Testis (tissue), 3 donors: ENCODE data around the gene CBX3. TPM values are rescaled to one million over a fixed set of nuclear protein-coding genes. Genes with fewer than 3 reads are reported as not detected.

ENCODE experiments used
- DNase-seq: peaks from one replicate; pipeline ENCODE4 v3.0.0-alpha.2; 2019
- H3K27ac ChIP-seq, 2 donors: fragments of 200-600 bp; sonication (generic); one replicate each; pipeline ENCODE4 v1.5.1; 2019
- H3K27me3 ChIP-seq: fragments of 200-600 bp; sonication (generic); one replicate; pipeline ENCODE4 v1.5.1; 2019
- H3K36me3 ChIP-seq: fragments of 200-600 bp; sonication (generic); one replicate; pipeline ENCODE4 v1.5.1; 2017; ENCODE audit warnings: low read depth; ENCODE audit errors: missing control alignments
- H3K4me1 ChIP-seq: fragments of 200-600 bp; sonication (generic); one replicate; pipeline ENCODE4 v1.5.1; 2019
- H3K4me3 ChIP-seq, 2 donors: fragments of 200-600 bp; sonication (generic); one replicate each; pipeline ENCODE4 v1.5.1; 2017 to 2019
- H3K9me3 ChIP-seq: fragments of 200-600 bp; sonication (generic); one replicate; pipeline ENCODE4 v1.5.1; 2017
- POLR2A ChIP-seq: fragments of 450-650 bp; IDR thresholded peaks from one replicate; pipeline ENCODE4 v1.6.1; 2017; ENCODE audit warnings: antibody characterized with exemption, mild to moderate bottlenecking, moderate library complexity
- WGBS, 2 donors: methylation state at CpG; one replicate each; pipeline ENCODE4 v1.1.5; 2018; 5-methylcytosine and 5-hydroxymethylcytosine counted together
- intact Hi-C: fragments of 100-400 bp; cut with DNase I; formaldehyde crosslinking; loops from one replicate; pipeline ENCODE4 v1.15.1; 2023; ENCODE audit warnings: low total_unique reads
- polyA plus RNA-seq: library from polyadenylated mRNA; stranded (reverse); fragments of 350-450 nt; fragmentation: Illumina TruSeq; extraction: RNeasy Lipid Tissue Mini Kit (QIAGEN cat#74804); gene quantifications from one replicate; pipeline ENCODE4 v1.2.3, GENCODE V29; 2014; ENCODE audit warnings: low read depth, low replicate concordance; ENCODE audit not compliant: insufficient read depth
- total RNA-seq, 2 donors: library from RNA; depleted of rRNA; stranded (reverse); fragments of >200 nt; gene quantifications; one replicate each; pipeline ENCODE4 v1.2.3, GENCODE V29; 2016
- TF ChIP-seq, protein P1 (sequence below), 3 experiments: fragments of 450-650 bp in 2 of 3; fragments of 200-600 bp in 1 of 3; sonication (generic) in 1 of 3; IDR thresholded peaks; one replicate each; pipeline ENCODE4 v1.5.1; 2016 to 2019; ENCODE audit warnings: antibody characterized with exemption in 3 of 3, mild to moderate bottlenecking in 2 of 3, moderate library complexity in 1 of 3

The CBX3 gene
- total and polyA plus RNA-seq, 3 donors from 2014 or later = 95.7 to 137 (median 116) TPM

GRCh38 chr7:26178272-26178960 is 23.1 kb upstream of the CBX3 start:
- 87% methylated on average over 7 of the region's 7 CpGs for WGBS, 2 donors
- peaks cover 9% of the 10 kb centered on the region for H3K4me1 ChIP-seq
- H3K27me3 ChIP-seq = no peaks in the 10 kb centered on the region
- intact Hi-C loops = no loop called here
- TF ChIP-seq, protein P1, sequence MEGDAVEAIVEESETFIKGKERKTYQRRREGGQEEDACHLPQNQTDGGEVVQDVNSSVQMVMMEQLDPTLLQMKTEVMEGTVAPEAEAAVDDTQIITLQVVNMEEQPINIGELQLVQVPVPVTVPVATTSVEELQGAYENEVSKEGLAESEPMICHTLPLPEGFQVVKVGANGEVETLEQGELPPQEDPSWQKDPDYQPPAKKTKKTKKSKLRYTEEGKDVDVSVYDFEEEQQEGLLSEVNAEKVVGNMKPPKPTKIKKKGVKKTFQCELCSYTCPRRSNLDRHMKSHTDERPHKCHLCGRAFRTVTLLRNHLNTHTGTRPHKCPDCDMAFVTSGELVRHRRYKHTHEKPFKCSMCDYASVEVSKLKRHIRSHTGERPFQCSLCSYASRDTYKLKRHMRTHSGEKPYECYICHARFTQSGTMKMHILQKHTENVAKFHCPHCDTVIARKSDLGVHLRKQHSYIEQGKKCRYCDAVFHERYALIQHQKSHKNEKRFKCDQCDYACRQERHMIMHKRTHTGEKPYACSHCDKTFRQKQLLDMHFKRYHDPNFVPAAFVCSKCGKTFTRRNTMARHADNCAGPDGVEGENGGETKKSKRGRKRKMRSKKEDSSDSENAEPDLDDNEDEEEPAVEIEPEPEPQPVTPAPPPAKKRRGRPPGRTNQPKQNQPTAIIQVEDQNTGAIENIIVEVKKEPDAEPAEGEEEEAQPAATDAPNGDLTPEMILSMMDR (IDR thresholded peaks at IDR 0.05) = no peak
- TF ChIP-seq POLR2A = no peak
- H3K9me3 ChIP-seq = no peaks in the 10 kb centered on the region
- no peak for DNase-seq
- H3K4me3 ChIP-seq = no peak overlapping the region
- H3K36me3 ChIP-seq = no peaks in the 10 kb centered on the region
- H3K27ac ChIP-seq = no peak overlapping the region

GRCh38 chr7:26179422-26179821 is 22.1 kb upstream of the CBX3 start:
- H3K4me3 ChIP-seq = no peak overlapping the region

DNA sequence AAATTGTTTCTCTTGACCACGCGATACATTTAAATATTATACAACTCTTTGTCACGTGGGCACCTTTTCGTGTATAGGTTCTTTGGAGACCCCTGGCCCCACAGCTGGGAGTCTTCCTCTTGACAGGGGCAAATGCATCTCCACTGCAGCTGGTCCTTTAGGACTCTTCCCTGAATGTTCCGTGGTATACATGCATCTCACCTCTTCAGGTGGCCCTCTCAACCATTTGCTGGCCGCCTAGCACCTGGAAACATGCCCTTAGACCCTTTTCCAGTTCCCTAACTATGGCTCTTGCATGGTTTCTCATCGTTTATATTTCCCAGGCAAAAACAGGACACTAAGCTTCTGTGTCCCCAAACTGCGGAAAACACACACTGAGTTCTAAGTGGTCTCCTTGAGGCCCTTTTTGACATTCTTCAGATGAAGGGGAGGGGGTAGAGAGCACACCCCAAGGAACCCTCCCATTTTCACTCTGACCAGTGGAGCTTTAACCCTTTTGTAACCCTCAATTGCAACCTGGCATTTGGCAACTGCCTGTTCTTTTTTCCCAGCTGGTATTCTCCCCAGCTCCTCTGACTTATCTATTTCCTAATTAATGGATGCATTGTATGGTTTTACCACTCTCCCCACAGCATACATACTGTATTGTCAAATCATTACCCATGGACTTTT is 21.6 kb upstream of the CBX3 start:
- H3K9me3 ChIP-seq = no peaks in the 10 kb centered on the region
- H3K4me1 ChIP-seq = peaks cover 9% of the 10 kb centered on the region
- no peak overlapping the region for H3K4me3 ChIP-seq
- WGBS, 2 donors = 48 to 62% methylated on average over 8 of the region's 8 CpGs
- no peaks in the 10 kb centered on the region for H3K27me3 ChIP-seq
- H3K36me3 ChIP-seq = no peaks in the 10 kb centered on the region
- intact Hi-C loops = no loop called here
- DNase-seq = no peak
- TF ChIP-seq POLR2A = no peak
- TF ChIP-seq, protein P1 (IDR thresholded peaks at IDR 0.05) = no peak
- no peak overlapping the region for H3K27ac ChIP-seq

More at GRCh38 chr7:26179422-26179821, 22.1 kb upstream of the CBX3 start:
- Histone ChIP-seq H3K36me3 (no peaks in the 10 kb centered on the region), H3K27ac (no peak overlapping the region), H3K27me3 (no peaks in the 10 kb centered on the region), H3K9me3 (no peaks in the 10 kb centered on the region), H3K4me1 (peaks cover 9% of the 10 kb centered on the region)
- intact Hi-C loops = no loop called here
- WGBS, 2 donors = 68 to 73% methylated on average over 5 of the region's 5 CpGs
- TF ChIP-seq POLR2A = no peak
- TF ChIP-seq, protein P1 (IDR thresholded peaks at IDR 0.05) = no peak
- no peak for DNase-seq

DNA sequence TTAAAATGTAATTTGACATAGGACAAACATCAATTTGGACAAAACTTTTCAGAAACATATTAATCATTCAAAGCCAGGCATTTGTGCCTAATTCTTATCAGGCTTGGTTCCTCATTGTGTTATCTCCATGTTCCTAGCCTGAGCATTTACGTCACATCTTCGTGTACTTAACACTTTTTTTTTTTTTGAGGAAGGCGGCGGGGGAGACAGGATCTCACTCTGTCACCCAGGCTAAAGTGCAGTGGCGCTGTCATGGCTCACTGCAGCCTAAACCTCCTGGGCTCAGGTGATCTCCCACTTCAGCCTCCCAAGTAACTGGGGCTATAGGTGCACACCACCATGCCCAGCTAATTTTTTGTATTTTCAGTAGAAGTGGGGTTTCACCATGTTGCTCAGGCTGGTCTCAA is 20.8 kb upstream of the CBX3 start:
- no peak for DNase-seq
- Histone ChIP-seq H3K9me3 (no peaks in the 10 kb centered on the region), H3K27ac (no peak overlapping the region), H3K4me3 (no peak overlapping the region), H3K27me3 (no peaks in the 10 kb centered on the region), H3K36me3 (no peaks in the 10 kb centered on the region), H3K4me1 (peaks cover 9% of the 10 kb centered on the region)
- WGBS, 2 donors = 62 to 65% methylated on average over 5 of the region's 5 CpGs
- intact Hi-C loops = no loop called here
- TF ChIP-seq POLR2A = no peak
- TF ChIP-seq, protein P1 (IDR thresholded peaks at IDR 0.05) = no peak
